Body of pancreas (tissue), 4 donors: ENCODE data around the gene FBXL7.

Source experiments
- POLR2A ChIP-seq, 3 donors: fragments of 450-650 bp; IDR thresholded peaks; one replicate each; pipeline ENCODE4 v1.6.1; 2016; ENCODE audit warnings: antibody characterized with exemption in 3 of 3, mild to moderate bottlenecking in 2 of 3
- TF ChIP-seq, protein P1 (sequence below), 7 experiments: fragments of 450-650 bp in 4 of 7; fragments of 200-600 bp in 3 of 7; sonication (generic) in 3 of 7; IDR thresholded peaks; one replicate each; pipeline ENCODE4 v1.5.1; 2016 to 2019; ENCODE audit warnings: antibody characterized with exemption in 7 of 7

DNA sequence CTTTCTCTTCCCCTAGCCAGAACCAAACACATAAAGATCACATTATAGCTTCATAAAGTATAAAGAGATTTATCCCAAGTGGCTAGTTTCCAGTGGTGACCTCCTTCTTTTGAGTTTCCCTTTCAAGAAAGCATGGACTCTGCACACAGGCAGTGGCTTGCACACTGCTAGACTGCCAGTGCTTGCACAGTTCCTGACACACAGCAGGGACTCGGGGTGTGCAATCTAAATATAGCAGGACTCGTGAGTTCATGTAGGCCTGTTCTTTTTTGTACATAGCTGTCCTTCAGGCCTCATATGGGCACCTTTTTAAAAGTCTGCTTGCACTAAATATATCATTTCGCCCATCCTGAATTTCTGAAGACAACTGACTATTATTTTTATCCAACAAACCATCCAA is 308.6 kb downstream of the FBXL7 start:
- no peak for TF ChIP-seq POLR2A (IDR thresholded peaks at IDR 0.05)
- TF ChIP-seq, protein P1, sequence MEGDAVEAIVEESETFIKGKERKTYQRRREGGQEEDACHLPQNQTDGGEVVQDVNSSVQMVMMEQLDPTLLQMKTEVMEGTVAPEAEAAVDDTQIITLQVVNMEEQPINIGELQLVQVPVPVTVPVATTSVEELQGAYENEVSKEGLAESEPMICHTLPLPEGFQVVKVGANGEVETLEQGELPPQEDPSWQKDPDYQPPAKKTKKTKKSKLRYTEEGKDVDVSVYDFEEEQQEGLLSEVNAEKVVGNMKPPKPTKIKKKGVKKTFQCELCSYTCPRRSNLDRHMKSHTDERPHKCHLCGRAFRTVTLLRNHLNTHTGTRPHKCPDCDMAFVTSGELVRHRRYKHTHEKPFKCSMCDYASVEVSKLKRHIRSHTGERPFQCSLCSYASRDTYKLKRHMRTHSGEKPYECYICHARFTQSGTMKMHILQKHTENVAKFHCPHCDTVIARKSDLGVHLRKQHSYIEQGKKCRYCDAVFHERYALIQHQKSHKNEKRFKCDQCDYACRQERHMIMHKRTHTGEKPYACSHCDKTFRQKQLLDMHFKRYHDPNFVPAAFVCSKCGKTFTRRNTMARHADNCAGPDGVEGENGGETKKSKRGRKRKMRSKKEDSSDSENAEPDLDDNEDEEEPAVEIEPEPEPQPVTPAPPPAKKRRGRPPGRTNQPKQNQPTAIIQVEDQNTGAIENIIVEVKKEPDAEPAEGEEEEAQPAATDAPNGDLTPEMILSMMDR (IDR thresholded peaks at IDR 0.05): no peak
